Neuronal stem cell (in vitro differentiated cells): ENCODE data around the gene MUC12.

Experiments used
- DNase-seq: peaks from one replicate; pipeline ENCODE4 v3.0.0-alpha.2; 2013; ENCODE audit warnings: low spot score
- H2AFZ ChIP-seq: one replicate; pipeline ENCODE4 v1.6.1; 2013; ENCODE audit warnings: mild to moderate bottlenecking, low read length, inconsistent platforms
- H2AK5ac ChIP-seq: 2 replicates; pipeline ENCODE4 v1.6.1; 2013; ENCODE audit warnings: low read depth, mild to moderate bottlenecking, inconsistent platforms, low read length, moderate library complexity, mixed read lengths
- H2BK120ac ChIP-seq: 2 replicates; pipeline ENCODE4 v1.6.1; 2013; ENCODE audit warnings: low read depth, mild to moderate bottlenecking, inconsistent platforms, low read length, moderate library complexity, mixed read lengths
- H2BK12ac ChIP-seq: one replicate; pipeline ENCODE4 v1.6.1; 2013; ENCODE audit warnings: low read length, inconsistent platforms
- H2BK15ac ChIP-seq: 2 replicates; pipeline ENCODE4 v1.6.1; 2013; ENCODE audit warnings: mild to moderate bottlenecking, low read length, inconsistent platforms, mixed read lengths
- H2BK5ac ChIP-seq: one replicate; pipeline ENCODE4 v1.6.1; 2013; ENCODE audit warnings: inconsistent platforms, mild to moderate bottlenecking, low read length, moderate library complexity
- H3K14ac ChIP-seq: one replicate; pipeline ENCODE4 v1.6.1; 2013; ENCODE audit warnings: low read length, inconsistent platforms
- H3K18ac ChIP-seq: 2 replicates; pipeline ENCODE4 v1.6.1; 2013; ENCODE audit warnings: low read length, inconsistent platforms
- H3K23ac ChIP-seq: 2 replicates; pipeline ENCODE4 v1.6.1; 2013; ENCODE audit warnings: low read depth, mild to moderate bottlenecking, mixed read lengths, low read length, inconsistent platforms; ENCODE audit not compliant: poor library complexity
- H3K27ac ChIP-seq: replicated peaks from 3 replicates; pipeline ENCODE4 v1.5.1; 2013; ENCODE audit warnings: low read length, inconsistent platforms
- H3K27me3 ChIP-seq, 3 experiments: 2 replicates each; pipeline ENCODE4 v1.6.1; 2013; ENCODE audit warnings: low read length in 3 of 3, mild to moderate bottlenecking in 2 of 3, inconsistent platforms in 1 of 3, low read depth in 1 of 3, mixed read lengths in 1 of 3, moderate library complexity in 1 of 3; ENCODE audit not compliant: control insufficient read depth in 3 of 3, insufficient read depth in 3 of 3
- H3K36me3 ChIP-seq, 2 donors: replicated peaks in 1 of 2; 2 replicates each; pipeline ENCODE4 v1.6.1; 2013; ENCODE audit warnings: low read length in 2 of 2; ENCODE audit not compliant: control insufficient read depth in 2 of 2, insufficient read depth in 2 of 2
- H3K4ac ChIP-seq: 2 replicates; pipeline ENCODE4 v1.6.1; 2013; ENCODE audit warnings: inconsistent platforms, mild to moderate bottlenecking, low read length, moderate library complexity
- H3K4me1 ChIP-seq, 2 donors: 1 replicate in 1 of 2; 2 replicates in 1 of 2; pipeline ENCODE4 v1.6.1; 2013; ENCODE audit warnings: low read length in 2 of 2, low read depth in 1 of 2; ENCODE audit not compliant: control insufficient read depth in 2 of 2, insufficient read depth in 1 of 2
- H3K4me2 ChIP-seq: one replicate; pipeline ENCODE4 v1.6.1; 2013; ENCODE audit warnings: mild to moderate bottlenecking, low read length, inconsistent platforms; ENCODE audit not compliant: insufficient read depth, poor library complexity, severe bottlenecking
- H3K4me3 ChIP-seq, 2 donors: 2 replicates each; pipeline ENCODE4 v1.5.1; 2013; ENCODE audit warnings: low read length in 2 of 2, mild to moderate bottlenecking in 2 of 2, inconsistent platforms in 1 of 2, moderate library complexity in 1 of 2
- H3K79me1 ChIP-seq: one replicate; pipeline ENCODE4 v1.6.1; 2013; ENCODE audit warnings: low read depth, mild to moderate bottlenecking, inconsistent platforms, low read length, moderate library complexity
- H3K9ac ChIP-seq: one replicate; pipeline ENCODE4 v1.6.1; 2013; ENCODE audit warnings: mild to moderate bottlenecking, low read depth, low read length, inconsistent platforms; ENCODE audit not compliant: poor library complexity
- H3K9me3 ChIP-seq, 2 donors: replicated peaks in 1 of 2; 2 replicates each; pipeline versions ENCODE3 to v1.6.1; 2013; ENCODE audit warnings: low read length in 2 of 2, mild to moderate bottlenecking in 2 of 2, inconsistent platforms in 1 of 2, low read depth in 1 of 2, mixed read lengths in 1 of 2, moderate library complexity in 1 of 2; ENCODE audit not compliant: control insufficient read depth in 2 of 2, insufficient read depth in 1 of 2
- H4K8ac ChIP-seq: one replicate; pipeline ENCODE4 v1.6.1; 2013; ENCODE audit warnings: low read depth, mild to moderate bottlenecking, inconsistent platforms, low read length, moderate library complexity
- H4K91ac ChIP-seq: one replicate; pipeline ENCODE4 v1.6.1; 2013; ENCODE audit warnings: low read length, low read depth, mild to moderate bottlenecking, inconsistent platforms; ENCODE audit not compliant: poor library complexity
- WGBS, 2 donors: extraction: QIAGEN DNeasy Blood & Tissue Kit; methylation state at CpG; one replicate each; pipeline ENCODE4 v1.1.7; 2013; ENCODE audit warnings: missing lambda C conversion rate in 2 of 2, mixed read lengths in 1 of 2; ENCODE audit not compliant: insufficient read length in 2 of 2, insufficient replicate concordance in 1 of 2; ENCODE audit errors: extremely low coverage in 2 of 2; 5-methylcytosine and 5-hydroxymethylcytosine counted together

The MUC12 gene

GRCh38 chr7:100949933-100950443 lies 19.4 kb upstream of the MUC12 start:
- no peak overlapping the region for H2BK12ac ChIP-seq
- H2BK15ac ChIP-seq = peak overlapping the region; percentile 57
- peak overlapping the region; percentile 35 for H3K23ac ChIP-seq
- no peak overlapping the region for H2AK5ac ChIP-seq
- no peaks in the 10 kb centered on the region for H3K36me3 ChIP-seq
- DNase-seq = no peak
- peak overlapping the region; percentile 56 for H2BK5ac ChIP-seq
- H3K27me3 ChIP-seq = peaks cover 0 to 17% (median 9%) of the 10 kb centered on the region in 3 experiments
- H3K4me1 ChIP-seq = peaks cover 2 to 13% of the 10 kb centered on the region in 2 donors
- no peak overlapping the region for H3K4ac ChIP-seq
- H4K8ac ChIP-seq = no peak overlapping the region
- peak overlapping the region; percentile 43 for H2AFZ ChIP-seq
- H4K91ac ChIP-seq = no peak overlapping the region
- peaks cover 0 to 2% of the 10 kb centered on the region in 2 donors for H3K9me3 ChIP-seq
- no peak overlapping the region for H3K4me3 ChIP-seq
- no peak overlapping the region for H3K27ac ChIP-seq
- no CpG with 5 or more reads among the region's 15 CpGs for WGBS, 2 donors
- H3K14ac ChIP-seq = no peak overlapping the region
- H3K4me2 ChIP-seq = no peak overlapping the region
- H3K18ac ChIP-seq = peak overlapping the region; percentile 23
- H3K9ac ChIP-seq = no peak overlapping the region
- no peak overlapping the region for H2BK120ac ChIP-seq
- no peaks in the 10 kb centered on the region for H3K79me1 ChIP-seq

- H3K4me3 ChIP-seq = no peak overlapping the region
- no peak overlapping the region for H3K14ac ChIP-seq
- H3K4me2 ChIP-seq = no peak overlapping the region
- H3K18ac ChIP-seq = no peak overlapping the region
- DNase-seq = no peak
- H2BK15ac ChIP-seq = no peak overlapping the region
- peaks cover 0 to 17% (median 9%) of the 10 kb centered on the region in 3 experiments for H3K27me3 ChIP-seq
- H3K36me3 ChIP-seq = no peaks in the 10 kb centered on the region
- no peak overlapping the region for H2BK12ac ChIP-seq
- no peak overlapping the region for H2AK5ac ChIP-seq
- no peak overlapping the region for H4K91ac ChIP-seq
- no peak overlapping the region for H2AFZ ChIP-seq
- WGBS, 2 donors = no CpG with 5 or more reads among the region's 6 CpGs
- no peak overlapping the region for H3K9ac ChIP-seq
- no peak overlapping the region for H3K23ac ChIP-seq
- no peak overlapping the region for H3K27ac ChIP-seq
- no peak overlapping the region for H4K8ac ChIP-seq
- H3K4ac ChIP-seq = no peak overlapping the region
- no peaks in the 10 kb centered on the region for H3K79me1 ChIP-seq
- H3K9me3 ChIP-seq = peaks cover 0 to 2% of the 10 kb centered on the region in 2 donors
- no peak overlapping the region for H2BK5ac ChIP-seq
- no peak overlapping the region for H2BK120ac ChIP-seq
- H3K4me1 ChIP-seq = peaks cover 2 to 13% of the 10 kb centered on the region in 2 donors
Observed at GRCh38 chr7:100951172-100951571, 18.2 kb upstream of the MUC12 start.

- H2AK5ac ChIP-seq = no peak overlapping the region
- H3K4me3 ChIP-seq = no peak overlapping the region
- H3K23ac ChIP-seq = no peak overlapping the region
- no peak overlapping the region for H2BK120ac ChIP-seq
- no peak overlapping the region for H2BK5ac ChIP-seq
- no peak overlapping the region for H3K14ac ChIP-seq
- H3K4ac ChIP-seq = no peak overlapping the region
- peaks cover 2 to 13% of the 10 kb centered on the region in 2 donors for H3K4me1 ChIP-seq
- no peak overlapping the region for H4K91ac ChIP-seq
- no peak overlapping the region for H3K27ac ChIP-seq
- H2BK15ac ChIP-seq = no peak overlapping the region
- no peak for DNase-seq
- H3K9ac ChIP-seq = no peak overlapping the region
- no peaks in the 10 kb centered on the region for H3K36me3 ChIP-seq
- H2BK12ac ChIP-seq = no peak overlapping the region
- H3K27me3 ChIP-seq = peaks cover 0 to 17% (median 9%) of the 10 kb centered on the region in 3 experiments
- H4K8ac ChIP-seq = no peak overlapping the region
- H2AFZ ChIP-seq = no peak overlapping the region
- peaks cover 0 to 2% of the 10 kb centered on the region in 2 donors for H3K9me3 ChIP-seq
- no peak overlapping the region for H3K18ac ChIP-seq
- WGBS, 2 donors = no CpG with 5 or more reads among the region's 15 CpGs
- no peak overlapping the region for H3K4me2 ChIP-seq
- no peaks in the 10 kb centered on the region for H3K79me1 ChIP-seq
Observed at GRCh38 chr7:100951888-100952560, 17.3 kb upstream of the MUC12 start.

GRCh38 chr7:100952641-100953040 lies 16.7 kb upstream of the MUC12 start:
- whole genome bisulfite sequencing, 2 donors = no CpG with 5 or more reads among the region's 2 CpGs
- Histone ChIP-seq H3K4ac (no peak overlapping the region), H2AK5ac (no peak overlapping the region), H3K18ac (no peak overlapping the region), H3K4me3 (no peak overlapping the region), H3K23ac (no peak overlapping the region), H2BK12ac (no peak overlapping the region), H2BK5ac (no peak overlapping the region), H3K4me1 (peaks cover 2 to 13% of the 10 kb centered on the region in 2 donors), H3K27me3 (peaks cover 0 to 17% (median 9%) of the 10 kb centered on the region in 3 experiments), H3K27ac (no peak overlapping the region), H2BK15ac (no peak overlapping the region), H3K9ac (no peak overlapping the region), H3K9me3 (peaks cover 0 to 2% of the 10 kb centered on the region in 2 donors), H2AFZ (no peak overlapping the region), H3K79me1 (no peaks in the 10 kb centered on the region), H4K8ac (no peak overlapping the region), H3K36me3 (no peaks in the 10 kb centered on the region), H4K91ac (no peak overlapping the region), H2BK120ac (no peak overlapping the region), H3K4me2 (no peak overlapping the region), H3K14ac (no peak overlapping the region)
- DNase-seq = no peak
